IMR-90 (cell line): ENCODE measurements around the gene RNF213.

ENCODE experiments used
- BHLHE40 ChIP-seq: fragments of 150-350 bp; IDR thresholded peaks from 2 replicates; pipeline ENCODE4 v1.6.1; 2016; ENCODE audit warnings: mild to moderate bottlenecking, low read depth, low read length
- ELK1 ChIP-seq: fragments of 150-350 bp; IDR thresholded peaks from 2 replicates; pipeline ENCODE4 v1.6.1; 2016; ENCODE audit warnings: low read depth, mild to moderate bottlenecking, low read length, moderate library complexity, borderline replicate concordance
- FOS ChIP-seq: fragments of 150-350 bp; IDR thresholded peaks from 2 replicates; pipeline ENCODE4 v1.6.1; 2016; ENCODE audit warnings: low read depth, low read length
- MAZ ChIP-seq: IDR thresholded peaks from 2 replicates; pipeline ENCODE4 v1.6.1; 2012; ENCODE audit warnings: low read depth, mild to moderate bottlenecking, low read length, improper control_type of control experiment, moderate library complexity, borderline replicate concordance
- POLR2A ChIP-seq: IDR thresholded peaks from 2 replicates; pipeline ENCODE4 v1.6.1; 2012; ENCODE audit warnings: mild to moderate bottlenecking, low read depth, low read length
- RAD21 ChIP-seq: IDR thresholded peaks from 2 replicates; pipeline ENCODE4 v1.6.1; 2012; ENCODE audit warnings: low read length, improper control_type of control experiment
- RCOR1 ChIP-seq: IDR thresholded peaks from 2 replicates; pipeline ENCODE4 v1.6.1; 2012; ENCODE audit warnings: mild to moderate bottlenecking, low read length, improper control_type of control experiment; ENCODE audit not compliant: insufficient replicate concordance
- RFX5 ChIP-seq: IDR thresholded peaks from 2 replicates; pipeline ENCODE4 v1.8.0; 2012; ENCODE audit warnings: low read depth, mild to moderate bottlenecking, low read length, moderate library complexity
- TF ChIP-seq, protein P1 (sequence below): conservative IDR thresholded peaks from 2 replicates; pipeline ENCODE4 v1.5.1; 2012; ENCODE audit warnings: mild to moderate bottlenecking, low read depth, low read length, improper control_type of control experiment
- TF ChIP-seq, protein P2 (sequence below): fragments of 150-350 bp; IDR thresholded peaks from 2 replicates; pipeline ENCODE4 v1.6.1; 2017; ENCODE audit warnings: mild to moderate bottlenecking, antibody characterized with exemption, low read length, low read depth

DNA sequence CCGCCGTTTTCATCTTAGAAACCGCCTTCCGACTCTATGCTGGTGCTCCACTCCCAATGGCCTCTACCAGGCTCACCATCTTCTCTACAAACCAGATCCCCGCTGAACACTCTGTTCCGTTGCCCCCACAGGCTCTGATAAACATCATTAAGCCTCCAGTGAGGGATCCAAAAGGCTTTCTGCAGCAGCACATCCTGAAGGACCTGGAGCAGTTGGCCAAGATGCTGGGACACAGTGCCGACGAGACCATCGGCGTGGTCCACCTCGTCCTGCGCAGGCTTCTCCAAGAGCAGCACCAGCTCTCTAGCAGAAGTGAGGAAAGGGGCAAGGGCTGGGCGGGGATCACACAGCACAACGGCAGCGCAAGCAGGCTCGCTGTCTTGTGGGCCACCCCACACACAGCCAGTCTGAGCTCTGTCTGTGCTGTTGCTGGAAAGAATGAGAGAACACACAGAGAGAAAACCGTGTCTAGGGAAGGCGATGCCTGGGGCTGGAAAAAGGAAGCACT lies 120.8 kb downstream of the RNF213 start:
- TF ChIP-seq, protein P1, sequence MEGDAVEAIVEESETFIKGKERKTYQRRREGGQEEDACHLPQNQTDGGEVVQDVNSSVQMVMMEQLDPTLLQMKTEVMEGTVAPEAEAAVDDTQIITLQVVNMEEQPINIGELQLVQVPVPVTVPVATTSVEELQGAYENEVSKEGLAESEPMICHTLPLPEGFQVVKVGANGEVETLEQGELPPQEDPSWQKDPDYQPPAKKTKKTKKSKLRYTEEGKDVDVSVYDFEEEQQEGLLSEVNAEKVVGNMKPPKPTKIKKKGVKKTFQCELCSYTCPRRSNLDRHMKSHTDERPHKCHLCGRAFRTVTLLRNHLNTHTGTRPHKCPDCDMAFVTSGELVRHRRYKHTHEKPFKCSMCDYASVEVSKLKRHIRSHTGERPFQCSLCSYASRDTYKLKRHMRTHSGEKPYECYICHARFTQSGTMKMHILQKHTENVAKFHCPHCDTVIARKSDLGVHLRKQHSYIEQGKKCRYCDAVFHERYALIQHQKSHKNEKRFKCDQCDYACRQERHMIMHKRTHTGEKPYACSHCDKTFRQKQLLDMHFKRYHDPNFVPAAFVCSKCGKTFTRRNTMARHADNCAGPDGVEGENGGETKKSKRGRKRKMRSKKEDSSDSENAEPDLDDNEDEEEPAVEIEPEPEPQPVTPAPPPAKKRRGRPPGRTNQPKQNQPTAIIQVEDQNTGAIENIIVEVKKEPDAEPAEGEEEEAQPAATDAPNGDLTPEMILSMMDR, result no peak
- TF ChIP-seq, protein P2, sequence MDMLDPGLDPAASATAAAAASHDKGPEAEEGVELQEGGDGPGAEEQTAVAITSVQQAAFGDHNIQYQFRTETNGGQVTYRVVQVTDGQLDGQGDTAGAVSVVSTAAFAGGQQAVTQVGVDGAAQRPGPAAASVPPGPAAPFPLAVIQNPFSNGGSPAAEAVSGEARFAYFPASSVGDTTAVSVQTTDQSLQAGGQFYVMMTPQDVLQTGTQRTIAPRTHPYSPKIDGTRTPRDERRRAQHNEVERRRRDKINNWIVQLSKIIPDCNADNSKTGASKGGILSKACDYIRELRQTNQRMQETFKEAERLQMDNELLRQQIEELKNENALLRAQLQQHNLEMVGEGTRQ, result no peak
- no peak for TF ChIP-seq POLR2A
- no peak for TF ChIP-seq ELK1
- no peak for TF ChIP-seq MAZ
- TF ChIP-seq RCOR1, result no peak
- TF ChIP-seq FOS, result no peak
- no peak for TF ChIP-seq BHLHE40
- TF ChIP-seq RAD21, result no peak
- TF ChIP-seq RFX5, result no peak
